GM19372 (cell line): ENCODE measurements around the gene STX1B.
A peak's percentile ranks its signal among the peaks of the same experiment; 100 is the strongest.

Experiments
- ATAC-seq: cut with Tn5 transposase; IDR thresholded peaks from one replicate; pipeline ENCODE4 v1.9.1; 2021; ENCODE audit warnings: mild to moderate bottlenecking, low read depth, moderate library complexity; ENCODE audit not compliant: unreplicated experiment

Gene STX1B

DNA sequence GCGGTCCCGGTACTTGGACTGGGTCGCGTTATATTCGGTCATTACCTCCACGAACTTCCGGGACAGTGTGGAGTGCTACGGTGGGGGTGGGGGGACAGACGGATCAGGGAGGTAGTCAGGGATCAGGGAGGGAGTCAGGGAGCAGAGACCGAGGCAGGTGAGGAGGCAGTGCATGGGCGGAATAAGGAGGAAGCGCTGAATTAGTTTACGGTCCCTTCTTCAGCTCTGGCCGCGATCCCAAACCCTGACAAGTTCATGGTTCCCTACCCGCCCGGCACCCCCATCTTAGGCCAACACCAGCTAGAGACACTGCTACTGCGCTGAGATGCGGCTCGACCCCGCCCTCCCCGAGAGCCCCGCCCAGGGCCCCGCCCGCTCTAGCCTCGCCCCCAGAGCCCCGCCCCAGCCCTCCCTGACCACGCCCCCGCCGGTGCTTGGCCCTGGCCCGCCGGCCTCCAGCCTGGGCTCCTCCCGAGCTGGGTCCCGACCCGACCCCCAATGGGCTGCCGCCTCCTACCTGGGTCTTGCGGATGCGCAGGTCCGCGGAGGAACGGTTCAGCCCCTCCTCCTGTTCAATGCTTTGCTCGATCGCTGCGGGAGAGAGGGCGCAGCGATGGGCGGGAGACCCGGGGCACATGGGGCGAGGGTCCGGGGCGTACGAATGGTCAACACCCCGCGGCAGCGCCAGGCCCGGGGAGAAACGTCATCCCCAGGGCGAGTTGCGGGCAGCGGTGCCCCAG is 13.3 kb downstream of the STX1B start:
- ATAC-seq: peak; percentile 87

DNA sequence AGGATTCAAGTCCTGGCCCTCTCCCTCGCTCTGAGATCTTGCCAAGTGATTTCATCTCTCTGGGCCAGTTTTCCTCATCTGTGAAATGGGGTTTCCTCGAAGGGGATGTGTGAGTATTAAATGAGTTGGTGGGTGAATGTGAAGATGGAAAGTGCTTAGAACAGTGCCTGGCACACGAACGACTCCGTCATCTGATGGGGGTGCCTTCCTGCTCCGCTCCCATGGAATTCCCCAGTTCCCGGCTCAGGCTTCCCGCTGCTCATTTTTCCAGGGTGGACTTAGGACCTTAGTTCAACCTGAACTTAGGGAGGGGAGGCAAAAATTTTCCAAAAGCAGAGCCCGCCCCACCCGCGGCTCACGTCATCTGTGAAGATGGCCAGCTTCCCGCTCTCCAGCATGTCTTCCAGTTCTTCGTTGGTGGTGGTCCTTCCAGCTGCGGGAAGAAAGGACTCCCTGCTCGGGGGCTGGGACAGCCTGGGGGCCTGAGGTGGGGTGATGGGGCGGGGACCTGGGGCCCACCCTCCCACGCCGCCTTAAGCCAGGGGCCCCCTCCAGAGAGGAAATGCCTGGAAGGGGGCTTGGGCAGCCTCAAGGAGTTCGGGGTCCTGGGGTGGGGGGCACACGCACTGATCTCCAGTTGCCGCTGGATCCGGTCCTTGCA is 14.0 kb downstream of the STX1B start:
- no peak for ATAC-seq

DNA sequence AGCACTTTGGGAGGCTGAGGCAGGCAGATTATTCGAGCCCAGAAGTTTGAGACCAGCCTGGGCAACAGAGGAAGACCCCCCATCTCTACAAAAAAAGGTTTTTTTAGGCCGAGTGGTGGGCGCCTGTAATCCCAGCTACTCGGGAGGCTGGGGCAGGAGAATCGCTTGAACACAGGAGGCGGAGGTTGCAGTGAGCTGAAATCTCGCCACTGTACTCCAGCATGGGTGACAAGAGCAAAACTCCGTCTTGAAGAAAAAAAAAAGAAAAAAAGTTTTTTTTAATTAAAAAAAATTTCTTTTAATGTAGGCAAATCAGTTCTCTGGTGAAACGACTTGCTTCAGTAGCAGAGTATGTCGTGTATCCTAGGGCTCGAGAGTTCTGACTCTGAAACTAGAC is 14.5 kb downstream of the STX1B start:
- ATAC-seq: no peak

DNA sequence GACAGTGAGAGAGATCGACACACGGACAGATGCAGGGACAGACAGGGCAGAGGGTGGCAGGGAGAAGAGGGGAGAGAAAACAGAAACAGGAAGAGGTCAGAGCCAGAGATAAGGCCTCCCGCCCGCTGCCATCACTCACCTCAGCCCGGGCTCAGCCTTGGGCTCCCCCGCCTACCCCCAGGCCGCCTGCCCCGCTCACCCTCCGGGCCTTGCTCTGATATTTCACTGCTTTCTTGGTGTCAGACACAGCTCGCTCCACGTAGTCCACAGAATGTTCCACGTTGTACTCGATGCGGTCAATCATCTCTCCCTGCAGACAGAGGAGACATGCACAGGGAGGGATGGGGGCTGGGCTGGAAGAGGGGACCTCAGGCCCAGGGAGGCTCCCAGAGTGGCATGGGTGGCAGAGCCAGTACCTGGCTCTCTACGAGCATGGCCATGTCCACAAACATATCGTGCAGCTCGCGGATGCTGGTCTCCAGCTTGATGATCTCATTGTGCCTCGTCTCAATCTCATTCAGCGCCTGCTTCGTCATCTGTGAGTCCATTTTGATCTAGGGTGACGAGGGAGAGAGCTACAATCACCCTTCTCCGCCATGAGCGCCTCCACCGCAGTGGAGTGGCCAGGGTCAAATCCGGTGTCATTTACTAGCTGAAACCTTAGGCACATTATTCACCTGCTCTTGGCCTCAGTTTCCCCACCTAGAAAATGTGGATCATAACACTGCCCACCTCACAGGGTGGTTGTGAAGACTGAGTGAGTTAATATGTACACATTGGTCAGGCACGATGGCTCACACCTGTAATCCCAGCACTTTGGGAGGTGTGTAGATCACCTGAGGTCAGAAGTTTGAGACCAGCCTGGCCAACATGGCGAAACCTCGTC is 17.3 kb downstream of the STX1B start:
- no peak for ATAC-seq

DNA sequence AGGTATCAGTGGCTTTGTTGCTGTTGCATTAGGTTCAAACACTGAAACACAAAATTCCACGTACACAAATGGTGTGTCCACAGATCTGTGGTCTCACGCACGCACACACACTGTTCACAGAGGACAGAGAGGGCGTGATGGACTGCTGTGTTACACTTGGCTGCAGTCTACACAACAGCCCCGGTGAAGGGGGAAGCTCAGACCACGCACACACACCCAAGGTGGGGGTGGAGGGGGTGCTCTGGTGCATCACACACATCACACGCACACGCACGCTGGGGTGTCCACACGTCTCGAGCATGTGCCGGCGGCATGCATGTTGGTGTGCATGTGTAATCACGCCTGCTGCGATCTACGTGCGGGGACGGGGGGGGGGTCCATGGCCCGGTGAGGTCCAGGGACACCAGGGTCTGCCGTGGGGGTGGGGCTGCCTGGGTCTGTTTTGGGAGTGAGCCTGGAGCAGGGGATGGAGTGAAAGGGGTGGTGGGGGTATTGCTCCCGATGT is 18.1 kb downstream of the STX1B start:
- ATAC-seq: no peak

DNA sequence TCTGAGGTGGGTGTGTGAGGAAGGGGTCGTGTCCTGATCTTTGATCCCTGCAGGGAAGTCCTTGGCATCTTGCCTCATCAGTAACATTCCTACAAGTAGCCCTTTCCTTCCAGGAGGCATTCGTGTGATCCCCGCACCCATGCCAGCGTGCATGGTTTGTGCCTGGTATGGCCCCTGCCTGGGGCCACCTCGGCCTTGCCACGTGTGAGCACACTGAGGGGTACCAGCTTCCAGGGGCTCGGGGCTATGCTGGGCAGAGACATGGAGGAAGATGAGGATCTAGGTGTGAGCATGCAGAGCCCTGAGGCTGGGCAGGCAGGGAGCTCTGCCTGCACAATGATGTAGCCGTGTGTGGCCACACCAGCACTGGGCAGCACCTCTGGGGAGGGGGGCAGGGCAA is 19.4 kb downstream of the STX1B start:
- ATAC-seq: no peak

DNA sequence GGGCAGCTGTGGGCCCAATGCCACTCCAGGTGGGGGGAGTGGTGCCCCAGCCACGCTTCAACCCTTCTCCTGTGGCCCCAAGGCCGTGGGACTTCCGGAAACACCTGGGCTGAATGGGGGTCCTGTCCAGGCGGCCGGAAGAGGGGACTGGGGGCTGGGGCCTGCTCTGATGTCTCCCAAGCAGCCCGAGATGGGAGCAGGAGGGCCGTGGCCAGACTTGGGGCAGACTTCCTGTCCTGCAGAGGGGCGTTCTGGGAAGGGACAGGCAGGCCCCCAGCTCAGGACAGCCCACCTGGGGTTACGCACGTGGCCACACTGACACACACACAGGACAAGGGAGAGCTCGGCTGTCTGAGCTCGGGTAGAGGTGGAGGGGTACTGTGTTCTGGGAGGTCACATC is 20.3 kb downstream of the STX1B start:
- no peak for ATAC-seq

DNA sequence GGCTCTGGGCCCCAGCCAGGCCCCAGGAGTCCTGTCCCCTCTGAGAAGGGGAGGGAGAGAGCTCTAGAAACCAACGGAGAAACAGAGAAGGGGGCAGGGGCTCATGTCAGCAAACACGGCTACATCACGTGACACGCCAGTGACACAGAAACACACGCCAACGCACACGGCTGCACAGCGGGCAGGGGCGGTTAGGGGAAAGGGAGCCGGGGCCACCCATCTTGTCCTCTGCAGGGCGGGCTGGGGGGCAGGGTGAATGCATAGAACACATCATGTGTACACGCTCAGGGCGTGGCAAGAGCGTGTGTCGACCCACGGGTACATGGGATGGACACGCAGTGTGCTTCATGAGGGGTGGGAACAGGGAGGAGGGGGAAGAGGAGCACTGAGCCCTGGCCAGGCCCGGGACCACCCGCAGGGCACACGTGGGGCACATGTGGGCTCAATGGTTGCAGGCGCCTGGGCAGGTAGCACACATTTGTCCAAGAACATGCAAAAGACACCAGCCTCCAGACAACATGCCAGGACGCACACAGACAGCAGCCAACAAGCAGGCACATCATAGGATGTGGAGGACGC is 20.9 kb downstream of the STX1B start:
- no peak for ATAC-seq

DNA sequence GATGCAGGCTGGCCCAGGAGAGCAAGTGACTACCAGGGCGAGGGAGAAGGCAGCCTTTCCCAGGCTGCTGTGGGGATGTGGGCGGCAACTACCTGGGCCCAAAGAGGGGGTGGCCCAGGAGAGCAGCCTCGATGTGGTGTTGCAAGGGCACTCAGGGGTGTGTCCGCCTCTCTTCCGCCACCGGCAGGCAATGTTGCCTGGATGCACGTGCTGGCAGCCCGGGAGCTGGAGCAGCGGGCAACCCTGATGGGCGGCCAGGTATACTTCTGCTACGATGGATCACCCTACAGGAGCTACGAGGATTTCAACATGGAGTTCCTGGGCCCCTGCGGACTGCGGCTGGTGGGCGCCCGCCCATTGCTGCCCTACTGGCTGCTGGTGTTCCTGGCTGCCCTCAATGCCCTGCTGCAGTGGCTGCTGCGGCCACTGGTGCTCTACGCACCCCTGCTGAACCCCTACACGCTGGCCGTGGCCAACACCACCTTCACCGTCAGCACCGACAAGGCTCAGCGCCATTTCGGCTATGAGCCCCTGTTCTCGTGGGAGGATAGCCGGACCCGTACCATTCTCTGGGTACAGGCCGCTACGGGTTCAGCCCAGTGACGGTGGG is 22.8 kb downstream of the STX1B start:
- no peak for ATAC-seq

DNA sequence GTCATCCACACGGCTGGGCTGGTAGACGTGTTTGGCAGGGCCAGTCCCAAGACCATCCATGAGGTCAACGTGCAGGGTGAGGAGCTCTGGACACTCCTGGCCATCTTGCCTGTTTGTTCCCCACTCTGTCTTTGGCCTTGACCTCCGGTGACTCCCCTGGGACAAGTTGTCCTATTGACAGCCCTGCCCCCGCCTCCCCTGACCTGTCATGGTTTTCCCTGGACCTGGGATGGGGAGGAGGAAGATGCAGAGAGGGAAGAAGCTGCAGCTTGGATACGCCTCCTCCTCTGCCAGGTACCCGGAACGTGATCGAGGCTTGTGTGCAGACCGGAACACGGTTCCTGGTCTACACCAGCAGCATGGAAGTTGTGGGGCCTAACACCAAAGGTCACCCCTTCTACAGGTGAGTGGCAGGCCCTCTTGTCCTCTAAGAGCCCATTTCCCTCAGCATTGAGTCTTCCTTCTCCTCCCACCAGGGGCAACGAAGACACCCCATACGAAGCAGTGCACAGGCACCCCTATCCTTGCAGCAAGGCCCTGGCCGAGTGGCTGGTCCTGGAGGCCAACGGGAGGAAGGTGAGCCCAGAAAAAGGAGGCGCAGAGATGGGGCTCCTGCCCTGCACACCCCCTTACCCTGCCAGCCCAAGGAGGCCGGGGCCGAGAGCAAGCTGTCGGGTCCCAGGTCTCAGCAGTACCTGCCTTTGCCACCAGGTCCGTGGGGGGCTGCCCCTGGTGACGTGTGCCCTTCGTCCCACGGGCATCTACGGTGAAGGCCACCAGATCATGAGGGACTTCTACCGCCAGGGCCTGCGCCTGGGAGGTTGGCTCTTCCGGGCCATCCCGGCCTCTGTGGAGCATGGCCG is 24.1 kb downstream of the STX1B start:
- no peak for ATAC-seq

DNA sequence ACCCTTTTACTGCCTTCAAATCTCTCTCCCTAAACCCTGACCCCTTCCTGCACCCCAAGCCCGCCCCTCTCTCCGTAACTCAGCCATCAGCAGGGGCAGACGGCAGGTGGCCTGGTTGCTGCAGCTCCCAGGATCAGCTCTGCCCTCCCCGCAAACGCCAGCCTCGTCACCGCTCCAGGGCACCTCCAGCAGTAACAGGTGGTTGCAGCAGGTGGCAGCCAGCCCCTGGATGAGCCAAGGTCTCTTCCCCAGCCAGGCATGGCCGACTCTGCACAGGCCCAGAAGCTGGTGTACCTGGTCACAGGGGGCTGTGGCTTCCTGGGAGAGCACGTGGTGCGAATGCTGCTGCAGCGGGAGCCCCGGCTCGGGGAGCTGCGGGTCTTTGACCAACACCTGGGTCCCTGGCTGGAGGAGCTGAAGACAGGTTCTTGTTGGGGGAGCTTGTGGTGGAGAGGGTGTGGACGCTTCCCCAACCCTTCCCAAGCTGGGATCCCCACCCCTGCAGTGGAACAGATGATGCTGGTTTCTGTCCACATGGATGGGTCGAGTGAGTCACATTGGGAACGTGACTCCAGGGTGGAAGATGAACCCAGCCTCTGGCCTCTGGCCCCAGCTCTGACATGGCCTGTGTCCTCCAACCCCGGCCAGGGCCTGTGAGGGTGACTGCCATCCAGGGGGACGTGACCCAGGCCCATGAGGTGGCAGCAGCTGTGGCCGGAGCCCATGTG is 24.9 kb downstream of the STX1B start:
- ATAC-seq: no peak

DNA sequence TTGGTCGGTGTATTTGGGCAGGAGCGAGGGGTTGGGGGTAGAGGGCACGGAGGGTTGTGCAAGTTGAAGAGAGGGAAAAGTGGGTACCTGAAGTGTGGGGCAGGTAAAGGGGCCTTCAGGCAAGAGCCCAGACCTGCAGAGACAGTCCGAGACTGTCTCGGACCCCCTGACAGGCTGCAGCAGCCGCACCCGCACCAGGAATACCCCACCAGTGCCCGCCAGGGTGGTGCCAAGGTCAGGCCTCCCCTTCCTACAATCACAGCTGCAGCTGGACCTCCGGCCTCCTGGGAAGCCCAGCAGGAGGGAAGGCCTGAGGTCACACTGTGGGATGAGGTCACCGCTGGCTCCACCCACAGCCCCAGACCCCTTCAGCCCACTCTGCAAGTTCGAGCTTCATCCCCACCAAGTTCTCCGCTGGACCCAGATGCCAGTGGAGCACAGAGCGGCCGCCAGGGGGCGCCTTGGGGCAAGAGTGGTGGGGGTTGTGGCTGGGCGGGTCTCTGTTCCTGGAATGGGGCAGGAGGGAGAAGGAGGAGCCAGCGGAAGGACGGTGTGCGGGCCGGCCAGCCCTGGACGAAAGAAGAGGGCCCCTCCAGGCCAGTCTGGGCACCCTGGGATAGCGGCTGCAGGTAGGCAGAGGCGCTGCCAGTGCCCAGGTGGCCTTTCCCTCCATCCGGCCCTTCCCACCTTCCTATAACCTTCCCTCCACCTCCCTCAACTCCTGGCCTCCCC is 25.6 kb downstream of the STX1B start, which contains the start of gene HSD3B7:
HSD3B7 (plus strand) TSS at position 539 of the 732 bp plus-strand sequence. CDS start 452 bp downstream, outside the sequence.
- ATAC-seq: peak; percentile 62

DNA sequence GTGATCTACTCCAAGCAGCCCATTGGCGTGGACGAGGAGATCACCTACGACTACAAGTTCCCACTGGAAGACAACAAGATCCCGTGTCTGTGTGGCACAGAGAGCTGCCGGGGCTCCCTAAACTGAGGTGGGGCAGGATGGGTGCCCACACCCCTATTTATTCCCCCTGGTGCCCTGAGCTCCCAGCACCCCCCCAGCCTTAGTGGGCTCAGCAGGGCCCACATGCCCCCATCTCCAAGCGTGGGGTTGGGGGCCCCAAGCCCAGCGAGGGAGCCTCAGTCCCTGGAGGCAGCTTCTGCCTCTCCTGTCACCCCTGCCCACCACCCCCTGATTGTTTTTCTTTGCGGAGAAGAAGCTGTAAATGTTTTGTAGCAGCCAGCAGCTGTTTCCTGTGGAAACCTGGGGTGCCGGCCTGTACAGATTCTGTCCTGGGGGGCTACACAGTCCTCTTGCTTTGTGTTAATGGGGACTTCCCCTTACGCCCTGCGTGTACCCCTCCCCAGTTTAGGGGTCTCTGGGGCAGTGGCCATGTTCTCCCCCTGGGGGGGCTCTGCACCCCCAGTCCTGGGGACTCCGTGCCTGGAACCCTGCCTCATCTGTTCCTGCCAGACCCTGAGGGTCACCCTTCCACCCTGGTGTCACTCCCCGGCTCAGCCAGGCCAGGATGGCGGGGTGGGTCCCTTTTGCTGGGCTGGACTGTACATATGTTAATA is 26.4 kb downstream of the STX1B start:
- no peak for ATAC-seq

DNA sequence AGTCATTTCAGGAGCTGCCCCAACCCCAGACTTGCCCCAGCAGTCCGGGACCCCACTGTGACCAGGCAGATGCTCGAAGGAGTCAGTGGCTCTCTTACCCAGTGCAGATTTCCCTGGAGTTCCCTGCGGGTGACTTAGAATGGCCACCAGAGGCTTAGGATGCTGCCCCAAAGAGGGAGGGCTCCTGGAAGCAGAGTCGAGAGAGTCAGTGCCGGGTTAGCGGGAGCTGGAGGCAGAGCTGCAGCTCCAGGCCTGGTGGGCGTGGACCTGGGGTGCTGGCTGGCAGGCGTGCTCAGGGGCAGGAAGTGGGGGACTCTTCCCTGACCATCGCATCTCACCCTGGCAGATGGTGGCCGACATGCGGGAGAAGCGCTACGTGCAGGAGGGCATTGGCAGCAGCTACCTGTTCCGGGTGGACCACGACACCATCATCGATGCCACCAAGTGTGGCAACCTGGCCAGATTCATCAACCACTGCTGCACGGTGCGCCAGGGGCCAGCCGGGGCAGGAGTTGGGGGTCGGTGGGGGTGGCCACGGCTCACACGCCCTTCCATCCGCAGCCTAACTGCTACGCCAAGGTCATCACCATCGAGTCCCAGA is 27.0 kb downstream of the STX1B start:
- no peak for ATAC-seq

DNA sequence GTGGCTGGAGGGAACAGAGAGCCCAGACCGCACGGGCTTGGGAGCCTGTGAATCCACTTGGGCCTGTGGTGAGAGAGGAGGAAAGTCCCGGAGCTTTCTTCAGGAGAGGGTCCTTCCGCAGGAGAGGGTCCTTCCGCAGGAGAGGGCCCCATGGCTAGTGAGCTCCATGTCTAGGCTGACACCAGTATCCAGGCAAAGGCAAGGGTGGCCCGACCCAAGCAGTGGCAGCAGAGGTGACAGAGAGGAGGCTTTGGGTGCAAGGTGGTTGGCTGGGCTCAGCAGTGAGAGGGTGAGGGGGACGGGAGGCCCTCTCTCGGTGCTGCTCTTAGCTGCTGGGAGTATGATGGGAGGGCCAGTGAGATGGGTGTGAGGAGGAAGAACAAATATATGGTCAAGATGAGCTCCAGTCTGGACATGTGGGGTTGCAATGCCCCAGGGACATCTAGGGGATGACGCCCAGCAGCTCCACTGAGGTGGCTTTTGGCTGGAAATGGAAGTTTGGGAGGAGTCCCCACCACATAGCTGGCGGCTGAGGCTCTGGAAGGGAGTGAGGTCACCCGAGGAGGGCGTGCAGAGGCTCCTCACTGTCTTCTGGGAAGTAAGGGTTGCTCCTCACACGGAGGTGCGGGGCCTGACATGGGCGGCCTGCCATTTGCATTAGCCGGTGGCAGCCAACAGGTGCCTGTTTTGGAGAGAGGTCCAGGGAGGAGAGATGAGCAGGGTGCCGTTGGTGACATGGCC is 27.7 kb downstream of the STX1B start:
- no peak for ATAC-seq

DNA sequence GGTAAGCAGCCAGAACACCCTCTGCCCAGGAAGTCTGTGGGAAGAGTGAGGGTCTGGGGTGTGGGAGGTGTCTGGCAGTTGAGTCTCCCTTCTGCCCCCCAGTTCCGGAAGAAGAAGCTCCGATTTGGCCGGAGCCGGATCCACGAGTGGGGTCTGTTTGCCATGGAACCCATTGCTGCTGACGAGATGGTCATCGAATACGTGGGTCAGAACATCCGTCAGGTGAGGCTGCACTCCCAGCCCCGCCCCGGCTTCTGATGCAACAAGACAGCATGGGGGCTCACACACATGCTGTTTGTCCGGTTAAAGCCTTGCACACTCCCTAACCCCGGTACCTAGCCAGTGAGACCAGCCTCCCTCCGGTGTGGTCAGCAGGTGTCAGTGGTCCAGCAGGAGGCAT is 29.5 kb downstream of the STX1B start:
- ATAC-seq: no peak
